ENCODE data around the gene WDFY3. TPM values are rescaled to one million over a fixed set of nuclear protein-coding genes. Genes with fewer than 3 reads are reported as not detected.

Gene WDFY3
- total and polyA plus RNA-seq, 8 donors, result 5.3 to 53.0 (median 29.6) TPM

- Histone ChIP-seq H3K4me1 (peaks cover 0 to 10% (median 0%) of the 10 kb centered on the region in 3 donors), H3K27me3 (no peaks in the 10 kb centered on the region), H3K4me3 (no peak overlapping the region), H3K9me3 (no peaks in the 10 kb centered on the region), H3K27ac (no peak overlapping the region), H3K36me3 (no peaks in the 10 kb centered on the region)
- DNase-seq (no peak), FAIRE-seq (no peak), ATAC-seq (no peak)
- intact Hi-C loops (cut with DNase I), result no loop called here
- 84 to 88% methylated on average over 1 of the region's 1 CpG for WGBS, 2 donors
- no peak for TF ChIP-seq CTCF (IDR thresholded peaks at IDR 0.05)
These were observed 34.0 kb downstream of the WDFY3 start for GRCh38 chr4:84932462-84932861.

- FAIRE-seq, result no peak
- H3K36me3 ChIP-seq, result no peaks in the 10 kb centered on the region
- 70 to 81% methylated on average over 3 of the region's 3 CpGs for WGBS, 2 donors
These were observed 34.5 kb downstream of the WDFY3 start for GRCh38 chr4:84931961-84932360.

GRCh38 chr4:84931274-84931673 is 35.2 kb downstream of the WDFY3 start:
- H3K9me3 ChIP-seq, result no peaks in the 10 kb centered on the region
- no peak overlapping the region for H3K4me3 ChIP-seq
- DNase-seq, result no peak
- no peak for ATAC-seq
- no peaks in the 10 kb centered on the region for H3K27me3 ChIP-seq
- WGBS, 2 donors, result 95 to 98% methylated on average over 2 of the region's 2 CpGs
- H3K4me1 ChIP-seq, result peaks cover 0 to 10% (median 0%) of the 10 kb centered on the region in 3 donors
- TF ChIP-seq CTCF (IDR thresholded peaks at IDR 0.05), result no peak
- H3K27ac ChIP-seq, result no peak overlapping the region
- FAIRE-seq, result no peak
- H3K36me3 ChIP-seq, result no peaks in the 10 kb centered on the region
- intact Hi-C loops (cut with DNase I), result no loop called here

More at GRCh38 chr4:84931961-84932360, 34.5 kb downstream of the WDFY3 start:
- DNase-seq, result no peak
- intact Hi-C loops (cut with DNase I), result no loop called here
- no peak overlapping the region for H3K27ac ChIP-seq
- TF ChIP-seq CTCF (IDR thresholded peaks at IDR 0.05), result no peak
- H3K27me3 ChIP-seq, result no peaks in the 10 kb centered on the region
- H3K9me3 ChIP-seq, result no peaks in the 10 kb centered on the region
- peaks cover 0 to 10% (median 0%) of the 10 kb centered on the region in 3 donors for H3K4me1 ChIP-seq
- H3K4me3 ChIP-seq, result no peak overlapping the region
- ATAC-seq, result no peak

- ATAC-seq, result no peak
- WGBS, 2 donors, result 96 to 99% methylated on average over 5 of the region's 5 CpGs
- H3K27me3 ChIP-seq, result no peaks in the 10 kb centered on the region
- no peak overlapping the region for H3K4me3 ChIP-seq
- intact Hi-C loops (cut with DNase I), result no loop called here
- no peaks in the 10 kb centered on the region for H3K9me3 ChIP-seq
- H3K36me3 ChIP-seq, result no peaks in the 10 kb centered on the region
- no peak overlapping the region for H3K27ac ChIP-seq
- TF ChIP-seq CTCF (IDR thresholded peaks at IDR 0.05), result no peak
- H3K4me1 ChIP-seq, result peaks cover 4 to 17% (median 16%) of the 10 kb centered on the region in 3 donors
- DNase-seq, result no peak
- no peak for FAIRE-seq
These were observed 38.4 kb downstream of the WDFY3 start for GRCh38 chr4:84928089-84928488.

GRCh38 chr4:84927428-84927827 is 39.1 kb downstream of the WDFY3 start:
- WGBS, 2 donors, result 82 to 97% methylated on average over 2 of the region's 2 CpGs
- no peak for TF ChIP-seq CTCF (IDR thresholded peaks at IDR 0.05)
- intact Hi-C loops (cut with DNase I), result no loop called here

More at GRCh38 chr4:84927428-84927827, 39.1 kb downstream of the WDFY3 start:
- ATAC-seq (no peak), DNase-seq (no peak), FAIRE-seq (no peak)
- no peak overlapping the region for H3K27ac ChIP-seq
- H3K27me3 ChIP-seq, result no peaks in the 10 kb centered on the region
- H3K4me1 ChIP-seq, result peaks cover 4 to 17% (median 10%) of the 10 kb centered on the region in 3 donors
- H3K36me3 ChIP-seq, result no peaks in the 10 kb centered on the region
- no peak overlapping the region for H3K4me3 ChIP-seq
- no peaks in the 10 kb centered on the region for H3K9me3 ChIP-seq
